Measurements from ENCODE around the gene FAAH2.

- TF ChIP-seq CTCF (IDR thresholded peaks at IDR 0.05) (no peak), POLR2A (IDR thresholded peaks at IDR 0.05) (no peak)
Measured at GRCh38 chrX:57445832-57446231, 159.3 kb downstream of the FAAH2 start.

Measured in uterus (tissue), 2 donors.